Stimulated activated CD4-positive, alpha-beta T cell treated with anti-CD3 and anti-CD28 coated beads, Interleukin-15, amount 100 ng/mL, for 48 hours (primary cell): ENCODE results near the gene ATP2A1.
"Not testable (repeated sequence)": the region's sequence is repeated elsewhere in the genome, so short reads cannot be mapped to it uniquely, and the experiment has no call there.

Experiments
- DNase-seq, 2 donors: peaks; one replicate each; pipeline ENCODE4 v3.0.0-alpha.2; 2020; ENCODE audit warnings: low read depth in 2 of 2

Gene ATP2A1

GRCh38 chr16:28935346-28935745, 57.1 kb downstream of the ATP2A1 start:
- DNase-seq, result no peak

- DNase-seq, result peak; percentile 88 to 89
Observed at GRCh38 chr16:28935924-28936783, 57.9 kb downstream of the ATP2A1 start.

- no peak for DNase-seq
Observed at GRCh38 chr16:28936784-28937155, 58.5 kb downstream of the ATP2A1 start.

GRCh38 chr16:28937222-28937876, 59.1 kb downstream of the ATP2A1 start:
- DNase-seq, result no peak

GRCh38 chr16:28938721-28939120, 60.4 kb downstream of the ATP2A1 start:
- DNase-seq, result no peak

GRCh38 chr16:28939825-28940224, 61.5 kb downstream of the ATP2A1 start:
- DNase-seq, result not testable (repeated sequence)

GRCh38 chr16:28943281-28943680, 65.0 kb downstream of the ATP2A1 start:
- DNase-seq, result no peak

- no peak for DNase-seq
Observed at GRCh38 chr16:28946681-28947080, 68.4 kb downstream of the ATP2A1 start.

- peak; percentile 99 to 100 for DNase-seq
Observed at GRCh38 chr16:28950648-28951409, 72.5 kb downstream of the ATP2A1 start, which contains the start of gene NFATC2IP. Gene NFATC2IP, plus strand, starts transcription at chr16:28950937. Its CDS starts 75 bp downstream, at chr16:28951012.

GRCh38 chr16:28951410-28951943, 73.2 kb downstream of the ATP2A1 start:
- DNase-seq, result no peak
